Neural cell (in vitro differentiated cells): ENCODE measurements around the gene MPND. TPM values are rescaled to one million over a fixed set of nuclear protein-coding genes. Genes with fewer than 3 reads are reported as not detected.

ENCODE experiments used
- H2AFZ ChIP-seq: fragments of 200-600, 300-800 bp; sonication (generic), shearing (Covaris generic); 2 replicates; pipeline ENCODE4 v1.6.0; 2014; ENCODE audit warnings: low read depth, mild to moderate bottlenecking, antibody characterized with exemption, low read length, moderate library complexity
- H3F3A ChIP-seq: fragments of 200-600 bp; shearing (Covaris generic); 2 replicates; pipeline ENCODE4 v1.6.1; 2016; ENCODE audit warnings: mild to moderate bottlenecking, moderate library complexity, mixed read lengths, antibody characterized with exemption, low read length; ENCODE audit not compliant: insufficient read depth, poor library complexity, severe bottlenecking
- H3K27ac ChIP-seq: fragments of 200-600, 300-800 bp; sonication (generic), shearing (Covaris generic); 2 replicates; pipeline ENCODE4 v1.5.1; 2014; ENCODE audit warnings: mild to moderate bottlenecking, low read length, moderate library complexity
- H3K27me3 ChIP-seq: fragments of 300-800, 200-600 bp; sonication (generic), shearing (Covaris generic); 2 replicates; pipeline ENCODE4 v1.6.0; 2014; ENCODE audit warnings: mild to moderate bottlenecking, low read depth, low read length, moderate library complexity; ENCODE audit not compliant: insufficient read depth
- H3K36me3 ChIP-seq: fragments of 300-800, 200-600 bp; sonication (generic), shearing (Covaris generic); 2 replicates; pipeline ENCODE4 v1.5.1; 2014; ENCODE audit warnings: mild to moderate bottlenecking, antibody characterized with exemption, low read length, moderate library complexity; ENCODE audit not compliant: insufficient read depth
- H3K4me2 ChIP-seq: fragments of 300-800, 200-600 bp; sonication (generic), shearing (Covaris generic); 2 replicates; pipeline ENCODE4 v1.6.0; 2014; ENCODE audit warnings: mild to moderate bottlenecking, low read length
- H3K4me3 ChIP-seq: fragments of 300-800, 200-600 bp; sonication (generic), shearing (Covaris generic); 2 replicates; pipeline ENCODE4 v1.5.1; 2014; ENCODE audit warnings: mild to moderate bottlenecking, low read length, moderate library complexity
- H3K79me2 ChIP-seq: fragments of 200-600 bp; shearing (Covaris generic); replicated peaks from 2 replicates; pipeline ENCODE4 v1.6.0; 2014; ENCODE audit warnings: mild to moderate bottlenecking, low read length, moderate library complexity; ENCODE audit not compliant: insufficient read depth
- H3K9ac ChIP-seq: fragments of 300-800, 200-600 bp; sonication (generic), shearing (Covaris generic); 2 replicates; pipeline ENCODE4 v1.6.1; 2016; ENCODE audit warnings: mild to moderate bottlenecking, low read length, mixed read lengths
- H3K9me2 ChIP-seq: fragments of 200-600 bp; shearing (Covaris generic); 2 replicates; pipeline ENCODE4 v1.6.1; 2016; ENCODE audit warnings: mild to moderate bottlenecking, low read length, mixed read lengths; ENCODE audit not compliant: insufficient read depth
- H3K9me3 ChIP-seq: fragments of 200-600, 300-800 bp; sonication (generic), shearing (Covaris generic); 2 replicates; pipeline ENCODE4 v1.6.1; 2016; ENCODE audit warnings: mild to moderate bottlenecking, mixed run types, low read length, moderate library complexity, mixed read lengths
- H4K20me1 ChIP-seq: fragments of 200-600 bp; shearing (Covaris generic); 2 replicates; pipeline ENCODE4 v1.6.1; 2016; ENCODE audit warnings: mild to moderate bottlenecking, mixed run types; ENCODE audit not compliant: insufficient read depth
- EP300 ChIP-seq: fragments of 450-650 bp; conservative IDR thresholded peaks from 2 replicates; pipeline ENCODE4 v1.6.1; 2014; ENCODE audit warnings: antibody characterized with exemption, mild to moderate bottlenecking, moderate library complexity; ENCODE audit not compliant: poor library complexity, severe bottlenecking
- POLR2AphosphoS5 ChIP-seq: IDR thresholded peaks from 2 replicates; pipeline ENCODE4 v1.6.1; 2012
- RAD21 ChIP-seq: fragments of 450-650 bp; conservative IDR thresholded peaks from 2 replicates; pipeline ENCODE4 v1.6.1; 2014; ENCODE audit warnings: antibody characterized with exemption, mild to moderate bottlenecking, moderate library complexity
- SMC3 ChIP-seq: fragments of 450-650 bp; conservative IDR thresholded peaks from 2 replicates; pipeline ENCODE4 v1.6.1; 2014; ENCODE audit warnings: antibody characterized with exemption, mild to moderate bottlenecking, moderate library complexity; ENCODE audit not compliant: poor library complexity
- polyA plus RNA-seq: library from polyadenylated mRNA; depleted of rRNA; stranded (reverse); fragments of >200 nt; gene quantifications from 2 replicates; pipeline ENCODE4 v1.2.3, GENCODE V29; 2014
- TF ChIP-seq, protein P1 (sequence below): fragments of 450-650 bp; IDR thresholded peaks from 2 replicates; pipeline ENCODE4 v1.5.1; 2014; ENCODE audit warnings: antibody characterized with exemption, mild to moderate bottlenecking, moderate library complexity; ENCODE audit not compliant: poor library complexity, severe bottlenecking

MPND gene
- polyA plus RNA-seq, 1 donor from 2014 or later = 34.8 TPM

DNA sequence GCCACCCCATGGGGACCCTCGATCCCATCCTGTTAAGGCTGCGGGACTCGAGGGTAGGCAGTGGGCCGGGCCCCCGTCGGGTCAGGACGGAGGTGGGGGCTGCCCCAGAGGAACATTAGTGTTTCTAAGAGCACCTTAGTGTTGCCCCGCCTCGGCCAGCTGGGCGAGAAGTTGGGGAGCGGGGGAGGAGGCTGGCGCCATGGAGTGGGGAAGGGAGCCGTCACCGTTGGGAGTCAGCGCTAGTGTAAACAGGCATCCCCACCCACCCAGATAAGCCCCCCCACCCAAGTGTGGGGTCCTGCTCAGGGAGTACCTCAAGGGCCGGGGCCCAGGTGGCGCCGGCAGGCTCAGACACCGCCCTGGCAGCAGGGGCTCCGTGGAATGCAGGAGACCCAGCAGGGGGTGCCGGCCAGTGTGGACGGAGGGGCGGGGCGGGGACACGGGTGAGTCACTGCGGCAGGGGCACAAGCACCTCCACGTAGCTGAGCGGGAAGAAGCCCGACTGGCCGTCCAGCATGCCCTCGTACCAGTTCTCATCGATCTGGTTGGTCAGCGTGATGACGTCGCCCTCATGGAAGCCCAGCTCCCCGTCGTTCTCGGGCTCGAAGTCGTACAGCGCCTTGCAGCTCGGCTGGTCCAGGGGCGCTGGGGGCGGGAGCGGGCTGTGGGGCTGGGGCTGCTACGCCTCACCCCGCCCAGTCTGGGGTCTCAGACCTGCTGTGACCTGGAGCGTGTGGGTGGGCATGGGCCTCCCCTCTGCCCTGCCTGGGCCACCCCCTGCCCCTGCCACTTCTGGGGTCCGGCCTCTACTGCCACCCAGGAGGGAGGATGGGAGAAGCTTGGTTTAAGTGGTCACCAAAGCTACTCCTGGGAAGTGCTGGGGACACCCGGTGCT is 18.0 kb downstream of the MPND start:
- Histone ChIP-seq H3K36me3 (no peaks in the 10 kb centered on the region), H3K9me2 (no peaks in the 10 kb centered on the region), H3K4me2 (no peak overlapping the region), H3F3A (no peaks in the 10 kb centered on the region), H3K4me3 (no peak overlapping the region), H4K20me1 (no peaks in the 10 kb centered on the region), H3K27ac (no peak overlapping the region), H2AFZ (no peak overlapping the region), H3K27me3 (no peaks in the 10 kb centered on the region), H3K9me3 (no peaks in the 10 kb centered on the region), H3K79me2 (no peaks in the 10 kb centered on the region), H3K9ac (no peak overlapping the region)
- TF ChIP-seq EP300 (no peak), POLR2AphosphoS5 (peak; percentile 24)

- Histone ChIP-seq H3K4me3 (no peak overlapping the region), H3K9me2 (no peaks in the 10 kb centered on the region), H3K27me3 (no peaks in the 10 kb centered on the region), H3K9me3 (no peaks in the 10 kb centered on the region), H3K27ac (no peak overlapping the region), H3K9ac (no peak overlapping the region), H2AFZ (no peak overlapping the region), H3K79me2 (no peaks in the 10 kb centered on the region), H4K20me1 (no peaks in the 10 kb centered on the region), H3K36me3 (no peaks in the 10 kb centered on the region), H3F3A (no peaks in the 10 kb centered on the region), H3K4me2 (no peak overlapping the region)
- TF ChIP-seq EP300 = no peak
- no peak for TF ChIP-seq RAD21
- TF ChIP-seq POLR2AphosphoS5 = peak; percentile 21
These were observed 18.9 kb downstream of the MPND start for GRCh38 chr19:4362101-4362828.

DNA sequence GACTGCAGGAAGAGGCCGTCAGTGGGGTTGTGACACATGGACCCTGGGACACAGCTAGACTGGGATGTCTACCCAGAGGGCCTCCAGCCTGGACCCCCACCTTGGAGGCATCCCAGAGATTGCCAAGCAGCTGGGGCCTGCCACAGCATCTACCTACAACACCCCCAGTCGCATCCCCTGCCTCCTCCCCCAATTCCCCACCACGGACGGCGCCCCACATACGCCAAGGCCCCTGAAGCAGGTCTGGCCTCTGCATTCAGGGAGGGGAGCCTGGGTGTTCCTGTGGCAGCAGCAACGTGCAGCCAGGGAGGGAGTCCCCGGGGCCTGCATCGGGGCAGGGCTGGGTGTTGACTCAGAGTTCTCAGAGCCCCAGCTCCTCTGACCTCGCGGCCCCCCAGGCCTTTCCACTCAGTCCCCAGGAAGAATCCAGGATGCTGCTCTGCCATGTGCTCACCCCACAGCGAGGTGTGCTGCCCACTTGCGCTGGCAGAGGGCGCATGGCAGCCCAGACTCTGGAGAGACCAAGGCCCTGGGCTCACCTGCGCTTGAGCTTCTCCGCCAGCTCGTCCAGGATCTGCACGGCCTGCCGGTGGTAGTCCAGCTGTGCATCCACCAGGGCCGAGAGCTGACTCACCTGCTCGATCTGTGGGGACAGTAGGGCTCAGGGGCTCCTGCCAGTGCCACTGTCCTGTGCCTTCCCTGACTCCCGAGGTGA is 19.6 kb downstream of the MPND start:
- Histone ChIP-seq H2AFZ (no peak overlapping the region), H3K79me2 (no peaks in the 10 kb centered on the region), H3K27ac (no peak overlapping the region), H3F3A (no peaks in the 10 kb centered on the region), H3K9ac (no peak overlapping the region), H3K9me2 (no peaks in the 10 kb centered on the region), H4K20me1 (no peaks in the 10 kb centered on the region), H3K9me3 (no peaks in the 10 kb centered on the region), H3K36me3 (no peaks in the 10 kb centered on the region), H3K4me3 (no peak overlapping the region), H3K27me3 (no peaks in the 10 kb centered on the region), H3K4me2 (no peak overlapping the region)
- TF ChIP-seq RAD21 (no peak), SMC3 (peak; percentile 50), POLR2AphosphoS5 (peak; percentile 3)
- TF ChIP-seq, protein P1, sequence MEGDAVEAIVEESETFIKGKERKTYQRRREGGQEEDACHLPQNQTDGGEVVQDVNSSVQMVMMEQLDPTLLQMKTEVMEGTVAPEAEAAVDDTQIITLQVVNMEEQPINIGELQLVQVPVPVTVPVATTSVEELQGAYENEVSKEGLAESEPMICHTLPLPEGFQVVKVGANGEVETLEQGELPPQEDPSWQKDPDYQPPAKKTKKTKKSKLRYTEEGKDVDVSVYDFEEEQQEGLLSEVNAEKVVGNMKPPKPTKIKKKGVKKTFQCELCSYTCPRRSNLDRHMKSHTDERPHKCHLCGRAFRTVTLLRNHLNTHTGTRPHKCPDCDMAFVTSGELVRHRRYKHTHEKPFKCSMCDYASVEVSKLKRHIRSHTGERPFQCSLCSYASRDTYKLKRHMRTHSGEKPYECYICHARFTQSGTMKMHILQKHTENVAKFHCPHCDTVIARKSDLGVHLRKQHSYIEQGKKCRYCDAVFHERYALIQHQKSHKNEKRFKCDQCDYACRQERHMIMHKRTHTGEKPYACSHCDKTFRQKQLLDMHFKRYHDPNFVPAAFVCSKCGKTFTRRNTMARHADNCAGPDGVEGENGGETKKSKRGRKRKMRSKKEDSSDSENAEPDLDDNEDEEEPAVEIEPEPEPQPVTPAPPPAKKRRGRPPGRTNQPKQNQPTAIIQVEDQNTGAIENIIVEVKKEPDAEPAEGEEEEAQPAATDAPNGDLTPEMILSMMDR = peak; percentile 41
